Measurements from ENCODE around the gene PKM. TPM values are rescaled to one million over a fixed set of nuclear protein-coding genes. Genes with fewer than 3 reads are reported as not detected.

Gene PKM
- total and polyA plus RNA-seq, 4 donors = 12.9 to 61.2 (median 29.7) TPM

DNA sequence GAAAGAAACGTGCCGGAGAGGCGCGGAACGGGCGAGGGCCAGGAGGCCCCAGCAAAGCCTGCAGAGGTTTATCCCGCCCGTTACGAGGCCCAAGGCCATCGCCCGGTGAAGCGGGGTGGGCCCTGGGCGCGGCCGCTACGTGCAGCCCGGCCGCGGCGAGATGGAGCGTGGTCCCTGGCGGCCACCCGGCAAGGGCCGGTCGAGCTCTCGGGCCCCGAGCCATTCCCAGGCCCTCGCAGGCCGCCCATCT is 1.1 kb downstream of the PKM start:
- peak overlapping the region; percentile 47 to 83 (median 65) for H3K4me3 ChIP-seq (ENCODE audit: low read depth in 1 of 3, low read length in 3 of 3)
- TF ChIP-seq RXRA (IDR thresholded peaks at IDR 0.05) (no peak), TAF1 (conservative IDR thresholded peaks at IDR 0.05) (no peak)
- TF ChIP-seq, protein P1, sequence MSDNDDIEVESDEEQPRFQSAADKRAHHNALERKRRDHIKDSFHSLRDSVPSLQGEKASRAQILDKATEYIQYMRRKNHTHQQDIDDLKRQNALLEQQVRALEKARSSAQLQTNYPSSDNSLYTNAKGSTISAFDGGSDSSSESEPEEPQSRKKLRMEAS (IDR thresholded peaks at IDR 0.05) = no peak
- TF ChIP-seq, protein P2, sequence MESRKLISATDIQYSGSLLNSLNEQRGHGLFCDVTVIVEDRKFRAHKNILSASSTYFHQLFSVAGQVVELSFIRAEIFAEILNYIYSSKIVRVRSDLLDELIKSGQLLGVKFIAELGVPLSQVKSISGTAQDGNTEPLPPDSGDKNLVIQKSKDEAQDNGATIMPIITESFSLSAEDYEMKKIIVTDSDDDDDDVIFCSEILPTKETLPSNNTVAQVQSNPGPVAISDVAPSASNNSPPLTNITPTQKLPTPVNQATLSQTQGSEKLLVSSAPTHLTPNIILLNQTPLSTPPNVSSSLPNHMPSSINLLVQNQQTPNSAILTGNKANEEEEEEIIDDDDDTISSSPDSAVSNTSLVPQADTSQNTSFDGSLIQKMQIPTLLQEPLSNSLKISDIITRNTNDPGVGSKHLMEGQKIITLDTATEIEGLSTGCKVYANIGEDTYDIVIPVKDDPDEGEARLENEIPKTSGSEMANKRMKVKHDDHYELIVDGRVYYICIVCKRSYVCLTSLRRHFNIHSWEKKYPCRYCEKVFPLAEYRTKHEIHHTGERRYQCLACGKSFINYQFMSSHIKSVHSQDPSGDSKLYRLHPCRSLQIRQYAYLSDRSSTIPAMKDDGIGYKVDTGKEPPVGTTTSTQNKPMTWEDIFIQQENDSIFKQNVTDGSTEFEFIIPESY (IDR thresholded peaks at IDR 0.05) = no peak
- no peaks in the 10 kb centered on the region for H3K27me3 ChIP-seq (ENCODE audit: control insufficient read depth in 4 of 4, insufficient read depth in 4 of 4, low read length in 3 of 4)
- H3K27ac ChIP-seq (ENCODE audit: low read depth in 1 of 2, low read length in 2 of 2) = peak overlapping the region; percentile 90 to 93
- no peak for DNase-seq (ENCODE audit: low spot score)
- H3K4me1 ChIP-seq (ENCODE audit: control insufficient read depth in 4 of 4, insufficient read depth in 4 of 4, low read length in 3 of 4) = peaks cover 4 to 20% (median 14%) of the 10 kb centered on the region in 4 donors
- H3K36me3 ChIP-seq (ENCODE audit: control insufficient read depth in 4 of 4, insufficient read depth in 3 of 4, low read depth in 1 of 4, low read length in 3 of 4) = no peaks in the 10 kb centered on the region
- WGBS = 4% methylated on average over 29 of the region's 29 CpGs
- peak overlapping the region in 1 of 2 donors; percentile 37 for H3K9ac ChIP-seq (ENCODE audit: low read depth in 1 of 2, low read length in 2 of 2)
- H3K9me3 ChIP-seq (ENCODE audit: control insufficient read depth in 4 of 4, low read length in 3 of 4) = no peaks in the 10 kb centered on the region

DNA sequence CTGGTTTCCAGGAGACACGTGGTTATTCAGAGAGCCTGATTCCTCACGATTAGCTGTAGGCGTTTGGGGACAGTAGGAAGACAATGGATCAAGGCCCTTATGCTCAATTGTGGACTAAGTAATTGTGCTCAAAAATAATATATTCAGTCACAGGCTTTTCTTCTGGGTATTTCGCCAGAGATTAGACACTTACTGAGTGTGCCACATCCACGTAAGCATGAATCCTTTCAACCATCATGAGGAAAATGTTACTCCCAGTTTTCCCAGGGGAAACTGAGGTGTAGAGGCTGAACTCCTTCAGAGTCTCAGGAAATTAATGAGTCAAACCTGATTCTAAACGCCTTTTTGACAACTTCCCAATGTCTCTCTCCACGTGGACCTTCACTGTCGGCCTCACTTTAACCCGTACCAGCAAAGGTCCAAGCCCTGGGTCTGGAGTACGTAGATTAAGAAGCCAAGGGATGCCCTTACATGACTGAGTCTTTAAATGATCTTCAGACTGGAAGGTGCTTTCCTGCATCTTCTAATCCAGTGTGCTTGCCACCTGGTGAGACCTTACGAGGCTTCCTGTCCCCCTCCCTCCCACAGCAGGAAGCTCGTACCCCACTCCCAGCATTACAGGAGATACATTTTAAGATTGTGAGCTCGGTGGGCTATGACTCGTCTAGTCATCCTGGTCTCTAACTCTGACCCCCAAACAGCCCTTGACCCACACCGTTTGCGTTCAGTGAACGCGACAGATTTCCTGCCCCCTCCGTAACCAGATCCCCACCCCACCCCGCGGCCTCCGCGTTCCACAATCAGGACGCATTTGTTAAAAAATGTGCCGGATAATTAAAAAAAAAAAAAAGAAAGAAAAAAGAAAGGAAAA is 1.7 kb downstream of the PKM start:
- no peaks in the 10 kb centered on the region for H3K36me3 ChIP-seq (ENCODE audit: control insufficient read depth in 4 of 4, insufficient read depth in 3 of 4, low read depth in 1 of 4, low read length in 3 of 4)
- no peak for TF ChIP-seq HNF4A (conservative IDR thresholded peaks at IDR 0.05)
- TF ChIP-seq, protein P3, sequence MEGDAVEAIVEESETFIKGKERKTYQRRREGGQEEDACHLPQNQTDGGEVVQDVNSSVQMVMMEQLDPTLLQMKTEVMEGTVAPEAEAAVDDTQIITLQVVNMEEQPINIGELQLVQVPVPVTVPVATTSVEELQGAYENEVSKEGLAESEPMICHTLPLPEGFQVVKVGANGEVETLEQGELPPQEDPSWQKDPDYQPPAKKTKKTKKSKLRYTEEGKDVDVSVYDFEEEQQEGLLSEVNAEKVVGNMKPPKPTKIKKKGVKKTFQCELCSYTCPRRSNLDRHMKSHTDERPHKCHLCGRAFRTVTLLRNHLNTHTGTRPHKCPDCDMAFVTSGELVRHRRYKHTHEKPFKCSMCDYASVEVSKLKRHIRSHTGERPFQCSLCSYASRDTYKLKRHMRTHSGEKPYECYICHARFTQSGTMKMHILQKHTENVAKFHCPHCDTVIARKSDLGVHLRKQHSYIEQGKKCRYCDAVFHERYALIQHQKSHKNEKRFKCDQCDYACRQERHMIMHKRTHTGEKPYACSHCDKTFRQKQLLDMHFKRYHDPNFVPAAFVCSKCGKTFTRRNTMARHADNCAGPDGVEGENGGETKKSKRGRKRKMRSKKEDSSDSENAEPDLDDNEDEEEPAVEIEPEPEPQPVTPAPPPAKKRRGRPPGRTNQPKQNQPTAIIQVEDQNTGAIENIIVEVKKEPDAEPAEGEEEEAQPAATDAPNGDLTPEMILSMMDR (IDR thresholded peaks at IDR 0.05; ENCODE audit: low read depth, low read length, missing input control) = no peak
- no peak for TF ChIP-seq SP1 (IDR thresholded peaks at IDR 0.05)
- TF ChIP-seq HNF4G (IDR thresholded peaks at IDR 0.05) = no peak
- TF ChIP-seq JUND (IDR thresholded peaks at IDR 0.05) = no peak
- no peak for TF ChIP-seq FOXA2 (IDR thresholded peaks at IDR 0.05)
- TF ChIP-seq EGR1 (IDR thresholded peaks at IDR 0.05; ENCODE audit: low read depth in 2 of 2) = no peak
- TF ChIP-seq FOXA1 (IDR thresholded peaks at IDR 0.05) = no peak
- no peak for TF ChIP-seq TAF1 (conservative IDR thresholded peaks at IDR 0.05)
- no peak for TF ChIP-seq GABPA (IDR thresholded peaks at IDR 0.05 in 1 of 2, conservative IDR thresholded peaks at IDR 0.05 in 1 of 2)
- peak overlapping the region; percentile 6 to 37 for H3K9ac ChIP-seq (ENCODE audit: low read depth in 1 of 2, low read length in 2 of 2)
- H3K4me1 ChIP-seq (ENCODE audit: control insufficient read depth in 4 of 4, insufficient read depth in 4 of 4, low read length in 3 of 4) = peaks cover 4 to 20% (median 14%) of the 10 kb centered on the region in 4 donors
- DNase-seq (ENCODE audit: low spot score) = no peak
- WGBS = 34% methylated on average over 25 of the region's 25 CpGs
- no peaks in the 10 kb centered on the region for H3K27me3 ChIP-seq (ENCODE audit: control insufficient read depth in 4 of 4, insufficient read depth in 4 of 4, low read length in 3 of 4)
- peak overlapping the region in 2 of 3 donors; percentile 47 to 65 for H3K4me3 ChIP-seq (ENCODE audit: low read depth in 1 of 3, low read length in 3 of 3)
- H3K9me3 ChIP-seq (ENCODE audit: control insufficient read depth in 4 of 4, low read length in 3 of 4) = no peaks in the 10 kb centered on the region
- peak overlapping the region; percentile 90 to 93 for H3K27ac ChIP-seq (ENCODE audit: low read depth in 1 of 2, low read length in 2 of 2)

DNA sequence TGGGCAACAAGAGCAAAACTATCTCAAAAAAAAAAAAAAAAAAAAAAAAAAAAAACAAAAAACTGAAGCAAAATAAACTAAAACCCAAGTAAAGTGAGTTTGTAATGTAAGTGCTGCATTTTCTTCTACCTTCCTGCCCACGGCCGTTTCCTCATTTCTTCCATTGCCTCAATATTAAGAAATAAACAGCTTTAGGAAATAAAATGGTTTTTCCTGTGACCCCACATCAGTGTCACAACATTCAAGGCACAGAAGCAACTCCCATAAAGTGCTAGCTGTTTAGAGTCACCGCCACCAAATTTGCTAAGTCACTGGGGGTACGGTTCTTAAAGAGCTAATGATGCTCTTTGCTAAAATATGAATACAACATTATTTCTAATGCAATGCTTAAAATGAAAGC is 3.3 kb downstream of the PKM start:
- no peak for DNase-seq (ENCODE audit: low spot score)
- H3K27ac ChIP-seq (ENCODE audit: low read depth in 1 of 2, low read length in 2 of 2) = peak overlapping the region in 1 of 2 donors; percentile 28
- 76% methylated on average over 4 of the region's 4 CpGs for WGBS
- TF ChIP-seq, protein P1 (IDR thresholded peaks at IDR 0.05) = no peak
- TF ChIP-seq FOXA1 (IDR thresholded peaks at IDR 0.05) (no peak), RXRA (IDR thresholded peaks at IDR 0.05) (no peak), GABPA (IDR thresholded peaks at IDR 0.05 in 1 of 2, conservative IDR thresholded peaks at IDR 0.05 in 1 of 2) (no peak), EGR1 (IDR thresholded peaks at IDR 0.05; ENCODE audit: low read depth in 2 of 2) (no peak), HNF4G (IDR thresholded peaks at IDR 0.05) (no peak), SP1 (IDR thresholded peaks at IDR 0.05) (no peak), YY1 (IDR thresholded peaks at IDR 0.05) (no peak), JUND (IDR thresholded peaks at IDR 0.05) (no peak)
- TF ChIP-seq, protein P3 (IDR thresholded peaks at IDR 0.05; ENCODE audit: low read depth, low read length, missing input control) = no peak
- TF ChIP-seq, protein P2 (IDR thresholded peaks at IDR 0.05) = no peak
- H3K4me1 ChIP-seq (ENCODE audit: control insufficient read depth in 4 of 4, insufficient read depth in 4 of 4, low read length in 3 of 4) = peaks cover 4 to 20% (median 14%) of the 10 kb centered on the region in 4 donors
- no peaks in the 10 kb centered on the region for H3K27me3 ChIP-seq (ENCODE audit: control insufficient read depth in 4 of 4, insufficient read depth in 4 of 4, low read length in 3 of 4)
- H3K4me3 ChIP-seq (ENCODE audit: low read depth in 1 of 3, low read length in 3 of 3) = no peak overlapping the region
- no peaks in the 10 kb centered on the region for H3K9me3 ChIP-seq (ENCODE audit: control insufficient read depth in 4 of 4, low read length in 3 of 4)
- H3K9ac ChIP-seq (ENCODE audit: low read depth in 1 of 2, low read length in 2 of 2) = no peak overlapping the region
- H3K36me3 ChIP-seq (ENCODE audit: control insufficient read depth in 4 of 4, insufficient read depth in 3 of 4, low read depth in 1 of 4, low read length in 3 of 4) = no peaks in the 10 kb centered on the region
